Calu3 (cell line): Measurements from ENCODE around the gene MACO1. TPM values are rescaled to one million over a fixed set of nuclear protein-coding genes. Genes with fewer than 3 reads are reported as not detected.
A peak's percentile ranks its signal among the peaks of the same experiment; 100 is the strongest.
"Not testable (repeated sequence)": the region's sequence is repeated elsewhere in the genome, so short reads cannot be mapped to it uniquely, and the experiment has no call there.

Source experiments
- BruUV-seq: library from RNA; stranded (reverse); fragments of 400-500 nt; replicated peaks from 2 replicates; lab custom pipeline; 2021; lab: Mats Ljungman, UMichigan
- CTCF ChIA-PET: fragments of 300-600 bp; sonication (Branson Sonifier 250); formaldehyde crosslinking; loops from one replicate; lab custom pipeline; 2022; ENCODE audit warnings: antibody characterized with exemption; lab: Charles Lee
- DNase-seq: peaks from one replicate; pipeline ENCODE4 v3.0.0; 2022
- H3K27ac Mint-ChIP-seq: one replicate; pipeline ENCODE4 v1.8.0; 2022; ENCODE audit warnings: mixed read lengths; ENCODE audit not compliant: unreplicated experiment
- H3K27me3 Mint-ChIP-seq: one replicate; pipeline ENCODE4 v1.8.0; 2022; ENCODE audit warnings: mixed read lengths; ENCODE audit not compliant: unreplicated experiment
- H3K36me3 Mint-ChIP-seq: one replicate; pipeline ENCODE4 v1.8.0; 2022; ENCODE audit warnings: mild to moderate bottlenecking, moderate library complexity, mixed read lengths; ENCODE audit not compliant: insufficient read depth, unreplicated experiment
- H3K4me1 Mint-ChIP-seq: one replicate; pipeline ENCODE4 v1.8.0; 2022; ENCODE audit warnings: mild to moderate bottlenecking, low read depth, mixed read lengths; ENCODE audit not compliant: unreplicated experiment
- H3K4me3 Mint-ChIP-seq: one replicate; pipeline ENCODE4 v1.8.0; 2022; ENCODE audit warnings: mild to moderate bottlenecking, low read depth, moderate library complexity, mixed read lengths; ENCODE audit not compliant: unreplicated experiment
- H3K9me3 Mint-ChIP-seq: one replicate; pipeline ENCODE4 v1.8.0; 2022; ENCODE audit warnings: low read depth, mixed read lengths; ENCODE audit not compliant: unreplicated experiment
- CTCF ChIP-seq: fragments of 200-600 bp; IDR thresholded peaks from one replicate; pipeline ENCODE4 v1.8.0; 2022; ENCODE audit warnings: antibody characterized with exemption; ENCODE audit not compliant: unreplicated experiment
- intact Hi-C: fragments of 100-400 bp; cut with micrococcal nuclease; formaldehyde crosslinking; loops from one replicate; pipeline ENCODE4 v1.10.0; 2022; ENCODE audit not compliant: unreplicated experiment
- total RNA-seq: library from RNA; stranded (reverse); gene quantifications from 2 replicates; pipeline ENCODE4 v1.2.3, GENCODE V29; 2022

The MACO1 gene
- total RNA-seq, 1 experiment from 2014 or later: 16.4 TPM

GRCh38 chr1:25439287-25439686 lies 8.6 kb downstream of the MACO1 start:
- intact Hi-C loops: no loop called here
- CTCF ChIA-PET: interaction anchor here (0.7 kb wide), 1 partner anchor 74 kb away, joined by 3 read pairs; no protein-coding TSS in a partner anchor

GRCh38 chr1:25442178-25442577 lies 11.5 kb downstream of the MACO1 start:
- H3K27ac Mint-ChIP-seq: peak overlapping the region; percentile 26
- no TSS peak for BruUV-seq
- intact Hi-C loops: no loop called here
- no peak overlapping the region for H3K4me3 Mint-ChIP-seq
- peaks cover 7% of the 10 kb centered on the region for H3K4me1 Mint-ChIP-seq
- no peaks in the 10 kb centered on the region for H3K27me3 Mint-ChIP-seq
- no peak for DNase-seq
- CTCF ChIA-PET: no interaction called here
- H3K36me3 Mint-ChIP-seq: no peaks in the 10 kb centered on the region
- TF ChIP-seq CTCF: no peak
- H3K9me3 Mint-ChIP-seq: no peaks in the 10 kb centered on the region

More at GRCh38 chr1:25439287-25439686, 8.6 kb downstream of the MACO1 start:
- Mint-ChIP-seq H3K9me3 (no peaks in the 10 kb centered on the region), H3K27ac (no peak overlapping the region), H3K4me3 (no peak overlapping the region), H3K27me3 (no peaks in the 10 kb centered on the region), H3K36me3 (no peaks in the 10 kb centered on the region), H3K4me1 (peaks cover 29% of the 10 kb centered on the region)
- BruUV-seq: no TSS peak
- TF ChIP-seq CTCF: no peak
- no peak for DNase-seq

- no peaks in the 10 kb centered on the region for H3K9me3 Mint-ChIP-seq
- intact Hi-C loops: no loop called here
- DNase-seq: no peak
- H3K27me3 Mint-ChIP-seq: no peaks in the 10 kb centered on the region
- H3K27ac Mint-ChIP-seq: no peak overlapping the region
- no TSS peak for BruUV-seq
- CTCF ChIA-PET: no interaction called here
- no peak for TF ChIP-seq CTCF
- no peaks in the 10 kb centered on the region for H3K36me3 Mint-ChIP-seq
- H3K4me1 Mint-ChIP-seq: peaks cover 7% of the 10 kb centered on the region
- H3K4me3 Mint-ChIP-seq: no peak overlapping the region
These were observed 12.5 kb downstream of the MACO1 start for GRCh38 chr1:25443030-25443699.

GRCh38 chr1:25444604-25445003 lies 13.9 kb downstream of the MACO1 start:
- H3K9me3 Mint-ChIP-seq, intact Hi-C loops, CTCF ChIA-PET, H3K4me3 Mint-ChIP-seq, H3K27me3 Mint-ChIP-seq, H3K36me3 Mint-ChIP-seq, DNase-seq, BruUV-seq, H3K4me1 Mint-ChIP-seq, H3K27ac Mint-ChIP-seq: not testable (repeated sequence)

- Mint-ChIP-seq H3K4me1 (peaks cover 7% of the 10 kb centered on the region), H3K9me3 (no peaks in the 10 kb centered on the region), H3K27me3 (no peaks in the 10 kb centered on the region), H3K4me3 (no peak overlapping the region), H3K36me3 (no peaks in the 10 kb centered on the region), H3K27ac (no peak overlapping the region)
- intact Hi-C loops: no loop called here
- BruUV-seq: no TSS peak
- CTCF ChIA-PET: no interaction called here
- TF ChIP-seq CTCF: no peak
- DNase-seq: no peak
These were observed 15.4 kb downstream of the MACO1 start for GRCh38 chr1:25445993-25446538.
